Measurements from ENCODE around the gene PALB2. TPM values are rescaled to one million over a fixed set of nuclear protein-coding genes. Genes with fewer than 3 reads are reported as not detected.
A peak's percentile ranks its signal among the peaks of the same experiment; 100 is the strongest.

PALB2 gene
- total RNA-seq, 1 donor from 2014 or later = 8.5 TPM

DNA sequence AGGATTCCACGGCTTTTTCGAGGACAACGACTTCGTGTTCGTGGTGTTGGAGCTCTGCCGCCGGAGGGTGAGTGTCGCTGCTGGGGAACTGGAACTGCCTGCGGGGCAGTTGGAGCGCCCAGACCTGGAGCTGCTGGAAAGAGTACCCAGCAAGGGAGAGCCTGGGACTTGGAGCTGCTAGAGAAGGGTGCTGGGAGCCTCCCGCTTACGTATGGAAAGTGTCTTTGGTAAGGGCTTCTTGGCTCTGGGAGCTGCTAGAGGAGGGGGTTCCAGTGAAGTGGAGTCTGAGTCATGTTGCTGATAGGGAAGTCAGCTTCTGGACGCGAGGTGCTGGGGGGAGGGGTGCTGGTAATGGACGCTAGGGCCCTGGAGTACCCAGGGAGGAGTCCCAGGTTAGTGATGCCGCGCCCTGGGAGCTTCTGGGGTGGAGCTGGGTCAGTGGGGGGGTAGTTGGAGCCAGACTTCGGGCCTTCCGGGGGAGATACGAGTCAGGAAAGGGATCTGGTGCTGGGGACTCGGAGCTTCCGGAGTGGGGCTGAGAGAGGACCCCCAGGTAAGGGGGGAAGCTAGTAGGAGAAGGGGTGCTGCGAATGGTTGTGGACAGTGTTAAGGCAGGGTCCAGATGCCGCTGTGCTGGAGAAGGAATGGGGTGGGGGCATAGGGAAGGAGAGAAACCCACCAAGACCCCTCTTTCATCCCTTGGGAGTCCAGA lies 38.3 kb upstream of the PALB2 start:
- TF ChIP-seq, protein P1, sequence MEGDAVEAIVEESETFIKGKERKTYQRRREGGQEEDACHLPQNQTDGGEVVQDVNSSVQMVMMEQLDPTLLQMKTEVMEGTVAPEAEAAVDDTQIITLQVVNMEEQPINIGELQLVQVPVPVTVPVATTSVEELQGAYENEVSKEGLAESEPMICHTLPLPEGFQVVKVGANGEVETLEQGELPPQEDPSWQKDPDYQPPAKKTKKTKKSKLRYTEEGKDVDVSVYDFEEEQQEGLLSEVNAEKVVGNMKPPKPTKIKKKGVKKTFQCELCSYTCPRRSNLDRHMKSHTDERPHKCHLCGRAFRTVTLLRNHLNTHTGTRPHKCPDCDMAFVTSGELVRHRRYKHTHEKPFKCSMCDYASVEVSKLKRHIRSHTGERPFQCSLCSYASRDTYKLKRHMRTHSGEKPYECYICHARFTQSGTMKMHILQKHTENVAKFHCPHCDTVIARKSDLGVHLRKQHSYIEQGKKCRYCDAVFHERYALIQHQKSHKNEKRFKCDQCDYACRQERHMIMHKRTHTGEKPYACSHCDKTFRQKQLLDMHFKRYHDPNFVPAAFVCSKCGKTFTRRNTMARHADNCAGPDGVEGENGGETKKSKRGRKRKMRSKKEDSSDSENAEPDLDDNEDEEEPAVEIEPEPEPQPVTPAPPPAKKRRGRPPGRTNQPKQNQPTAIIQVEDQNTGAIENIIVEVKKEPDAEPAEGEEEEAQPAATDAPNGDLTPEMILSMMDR (conservative IDR thresholded peaks at IDR 0.05; ENCODE audit: low read depth, low read length) = no peak
- H3K4me3 ChIP-seq (ENCODE audit: low read depth, low read length) = peak overlapping the region; percentile 71
- no peak for DNase-seq (ENCODE audit: low read depth)

DNA sequence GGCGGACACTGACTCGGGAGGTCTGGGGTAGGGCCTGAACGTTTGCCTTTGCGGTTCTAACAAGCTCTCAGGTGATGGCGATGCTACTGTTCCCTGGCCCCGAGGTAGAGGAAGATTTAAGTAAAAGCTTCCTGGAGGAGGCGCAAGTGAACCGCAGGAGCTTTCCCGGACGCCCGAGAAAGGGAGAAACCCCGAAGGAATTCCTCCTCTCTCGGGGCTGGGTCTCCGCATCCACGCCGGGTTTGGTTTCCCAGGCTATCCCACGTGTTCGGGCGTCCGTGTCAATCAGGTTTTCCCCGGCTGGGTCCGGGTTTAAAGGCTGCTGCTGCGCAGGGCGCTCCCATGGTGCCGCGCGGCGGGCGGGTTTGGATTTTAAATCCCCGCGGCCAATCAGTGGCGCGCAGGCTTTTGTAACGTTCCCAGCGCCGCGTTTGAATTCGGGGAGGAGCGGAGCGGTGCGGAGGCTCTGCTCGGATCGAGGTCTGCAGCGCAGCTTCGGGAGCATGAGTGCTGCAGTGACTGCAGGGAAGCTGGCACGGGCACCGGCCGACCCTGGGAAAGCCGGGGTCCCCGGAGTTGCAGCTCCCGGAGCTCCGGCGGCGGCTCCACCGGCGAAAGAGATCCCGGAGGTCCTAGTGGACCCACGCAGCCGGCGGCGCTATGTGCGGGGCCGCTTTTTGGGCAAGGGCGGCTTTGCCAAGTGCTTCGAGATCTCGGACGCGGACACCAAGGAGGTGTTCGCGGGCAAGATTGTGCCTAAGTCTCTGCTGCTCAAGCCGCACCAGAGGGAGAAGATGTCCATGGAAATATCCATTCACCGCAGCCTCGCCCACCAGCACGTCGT lies 37.5 kb upstream of the PALB2 start, which contains the start of gene PLK1:
PLK1 (plus strand) TSS at position 460 of the 844 bp plus-strand sequence; CDS start at position 504, 44 bp downstream.
- peak; percentile 31 for DNase-seq (ENCODE audit: low read depth)
- peak within 1 kb of the TSS; percentile 71 for H3K4me3 ChIP-seq (ENCODE audit: low read depth, low read length)
- TF ChIP-seq, protein P1 (conservative IDR thresholded peaks at IDR 0.05; ENCODE audit: low read depth, low read length) = peak; percentile 59

DNA sequence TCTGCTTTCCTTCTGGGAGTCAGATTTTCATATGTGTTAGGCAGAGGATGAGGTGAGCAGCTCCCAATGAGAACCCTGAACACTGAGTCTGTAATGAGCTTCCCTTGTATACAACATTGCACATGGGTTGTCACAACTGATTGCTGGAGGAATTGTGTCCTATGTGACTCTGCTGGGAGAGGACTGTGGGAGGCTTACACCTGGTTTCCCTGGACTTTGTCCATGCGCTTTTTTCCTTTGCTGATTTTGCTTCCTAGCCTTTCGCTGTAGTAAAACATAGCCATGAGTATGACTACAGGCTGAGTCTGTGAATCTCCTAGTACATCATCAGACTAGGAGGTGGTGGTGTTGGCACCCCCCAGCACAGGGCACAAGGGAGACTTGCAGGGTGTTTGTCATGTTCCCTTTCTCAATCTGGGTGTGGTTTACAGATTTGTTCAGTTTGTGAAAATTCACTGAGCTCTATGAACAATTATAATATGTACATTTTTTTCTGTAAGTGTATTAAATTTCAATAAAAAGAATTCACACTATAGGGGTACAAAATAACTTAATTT lies 35.9 kb upstream of the PALB2 start:
- no peak for DNase-seq (ENCODE audit: low read depth)
- TF ChIP-seq, protein P1 (conservative IDR thresholded peaks at IDR 0.05; ENCODE audit: low read depth, low read length) = no peak
- H3K4me3 ChIP-seq (ENCODE audit: low read depth, low read length) = no peak overlapping the region

DNA sequence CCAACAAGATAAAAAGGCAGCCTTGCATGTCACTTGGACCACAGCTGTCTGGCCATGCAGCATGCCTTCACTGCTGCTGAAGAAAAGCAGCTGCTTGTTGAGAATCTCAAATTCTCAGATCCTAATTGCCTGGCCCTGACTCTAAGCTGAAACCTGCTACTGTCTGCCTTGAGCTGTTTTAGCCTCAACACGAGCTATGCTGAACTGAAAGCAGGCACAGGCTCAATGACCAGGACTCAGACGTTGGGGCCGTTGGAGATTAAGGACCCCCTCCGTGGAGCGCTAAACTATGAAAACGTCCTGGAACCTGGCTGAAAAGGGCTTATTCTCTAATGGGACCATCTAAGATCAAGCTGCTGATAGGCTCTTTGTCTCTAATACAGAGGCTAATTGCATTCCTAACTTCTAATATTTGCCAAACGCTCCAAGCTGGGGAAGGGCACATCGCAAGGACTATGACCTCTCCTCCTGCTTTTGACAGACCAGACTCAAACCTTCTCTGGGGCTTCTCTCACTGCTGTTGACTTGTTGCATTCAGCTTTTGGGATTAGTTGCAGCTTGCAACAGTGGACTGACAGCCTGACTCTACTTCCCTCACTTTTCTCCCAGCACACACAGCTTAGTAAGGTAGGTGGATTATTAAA lies 33.0 kb upstream of the PALB2 start:
- no peak overlapping the region for H3K4me3 ChIP-seq (ENCODE audit: low read depth, low read length)
- TF ChIP-seq, protein P1 (conservative IDR thresholded peaks at IDR 0.05; ENCODE audit: low read depth, low read length) = no peak
- DNase-seq (ENCODE audit: low read depth) = no peak

DNA sequence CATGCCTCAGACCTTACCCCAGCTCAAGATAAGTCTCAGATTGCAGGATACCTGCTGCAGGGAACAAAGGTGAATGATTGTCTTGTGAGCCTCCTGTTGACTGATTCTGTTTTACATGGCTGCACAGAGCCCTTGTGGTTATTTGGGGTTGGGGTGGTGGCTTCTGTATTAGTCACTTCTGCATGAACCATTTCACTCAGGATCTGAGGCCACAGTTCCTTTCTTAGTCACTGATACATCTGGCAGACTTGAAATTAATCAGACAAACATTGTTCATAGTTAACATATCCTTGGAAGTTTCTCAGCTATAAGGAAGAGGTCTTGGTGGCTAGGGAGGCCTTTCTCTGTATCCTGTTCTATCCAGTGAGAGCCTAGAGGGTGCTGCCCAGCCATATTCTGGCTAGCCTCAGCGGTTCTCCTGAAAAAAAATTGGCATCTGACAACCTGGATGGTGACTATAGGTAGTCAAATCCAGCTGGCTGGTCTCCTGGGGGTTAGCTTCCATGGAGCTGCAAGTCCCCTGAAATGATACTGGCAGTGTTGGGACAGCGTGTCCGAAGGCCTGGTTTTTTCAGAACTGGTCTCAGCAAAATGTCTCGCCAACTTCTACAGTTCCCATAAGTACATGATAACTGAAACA lies 29.1 kb upstream of the PALB2 start:
- peak; percentile 84 for DNase-seq (ENCODE audit: low read depth)
- TF ChIP-seq, protein P1 (conservative IDR thresholded peaks at IDR 0.05; ENCODE audit: low read depth, low read length) = peak; percentile 7
- no peak overlapping the region for H3K4me3 ChIP-seq (ENCODE audit: low read depth, low read length)

DNA sequence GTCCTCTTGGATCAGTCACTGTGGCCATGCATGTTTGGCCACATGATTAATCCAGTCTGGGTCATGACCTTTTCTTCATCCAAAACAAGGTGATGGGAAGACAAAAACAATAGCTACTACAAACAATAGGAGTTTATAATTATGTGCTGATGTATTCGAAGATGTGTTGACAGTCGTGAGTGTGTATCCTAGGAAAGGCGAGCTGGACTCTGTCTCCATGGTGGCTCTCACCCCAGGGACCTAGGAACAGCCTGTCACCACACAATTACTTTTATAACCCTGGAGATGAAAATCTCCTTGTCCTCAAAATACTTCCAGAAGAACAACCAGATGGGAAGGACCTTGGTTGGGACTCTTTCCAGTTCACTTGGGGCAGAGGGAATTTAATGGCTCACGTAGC lies 27.8 kb upstream of the PALB2 start:
- TF ChIP-seq, protein P1 (conservative IDR thresholded peaks at IDR 0.05; ENCODE audit: low read depth, low read length) = no peak
- no peak for DNase-seq (ENCODE audit: low read depth)

More for the DNA sequence above, 27.8 kb upstream of the PALB2 start:
- H3K4me3 ChIP-seq (ENCODE audit: low read depth, low read length) = no peak overlapping the region
